Mononuclear cell (primary cell): Measurements from ENCODE around the gene SERPINE1. TPM values are rescaled to one million over a fixed set of nuclear protein-coding genes. Genes with fewer than 3 reads are reported as not detected.

ENCODE experiments used
- H3K27me3 ChIP-seq: 2 replicates; pipeline ENCODE4 v1.6.0; 2011; ENCODE audit warnings: low read length, control low read depth; ENCODE audit not compliant: insufficient read depth
- H3K4me1 ChIP-seq: 2 replicates; pipeline ENCODE4 v1.5.1; 2011; ENCODE audit warnings: mild to moderate bottlenecking, low read length, control low read depth; ENCODE audit not compliant: insufficient read depth
- H3K4me3 ChIP-seq: 2 replicates; pipeline ENCODE4 v1.5.1; 2011; ENCODE audit warnings: mild to moderate bottlenecking, low read length, moderate library complexity
- H3K9me3 ChIP-seq: 2 replicates; pipeline ENCODE4 v1.5.1; 2011; ENCODE audit warnings: low read depth, mild to moderate bottlenecking, control low read depth, low read length
- total RNA-seq: library from RNA; depleted of rRNA; stranded (reverse); fragments of >200 nt; gene quantifications from one replicate; pipeline ENCODE4 v1.2.3, GENCODE V29; 2012

SERPINE1 gene
- total RNA-seq, 1 donor, result 2.3 TPM

DNA sequence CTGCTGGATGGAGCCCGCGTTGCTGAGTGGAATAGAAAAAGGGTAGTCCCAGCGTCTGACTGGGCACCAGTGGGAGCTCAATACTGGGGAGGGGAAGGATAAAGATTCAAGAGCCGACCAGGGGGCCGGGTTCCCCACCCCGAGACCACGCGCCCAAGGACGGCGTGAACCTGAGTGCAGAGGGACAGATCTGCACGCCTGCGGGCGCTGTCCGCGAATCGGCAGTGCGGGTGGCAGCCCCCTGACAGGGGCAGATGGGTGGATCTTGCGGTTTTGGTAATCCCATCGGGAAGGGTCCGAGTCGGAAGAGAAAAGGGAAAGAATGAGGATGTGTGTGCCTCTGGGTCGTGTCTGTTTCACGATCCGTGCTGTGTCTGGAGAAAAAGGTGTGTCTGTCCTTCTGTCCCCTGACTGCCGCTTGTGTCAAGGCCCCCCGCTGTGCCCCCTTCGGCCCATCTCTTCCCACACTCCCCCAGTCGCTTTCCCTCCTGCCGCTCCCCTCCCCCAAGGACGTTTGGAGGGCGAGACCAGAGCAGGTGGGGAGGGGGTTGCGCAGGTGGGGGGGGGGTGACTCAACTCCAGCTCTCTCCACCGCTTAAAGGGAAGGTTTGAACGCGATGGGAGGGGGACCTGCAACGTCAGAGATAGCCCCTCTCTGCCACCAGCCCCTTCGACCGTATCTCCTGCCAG, 39.2 kb downstream of the SERPINE1 start:
- Histone ChIP-seq H3K4me1 (peaks cover 56% of the 10 kb centered on the region), H3K4me3 (no peak overlapping the region), H3K27me3 (peaks cover 74% of the 10 kb centered on the region), H3K9me3 (no peaks in the 10 kb centered on the region)

GRCh38 chr7:101166648-101166908, 39.7 kb downstream of the SERPINE1 start:
- no peak overlapping the region for H3K4me3 ChIP-seq

DNA sequence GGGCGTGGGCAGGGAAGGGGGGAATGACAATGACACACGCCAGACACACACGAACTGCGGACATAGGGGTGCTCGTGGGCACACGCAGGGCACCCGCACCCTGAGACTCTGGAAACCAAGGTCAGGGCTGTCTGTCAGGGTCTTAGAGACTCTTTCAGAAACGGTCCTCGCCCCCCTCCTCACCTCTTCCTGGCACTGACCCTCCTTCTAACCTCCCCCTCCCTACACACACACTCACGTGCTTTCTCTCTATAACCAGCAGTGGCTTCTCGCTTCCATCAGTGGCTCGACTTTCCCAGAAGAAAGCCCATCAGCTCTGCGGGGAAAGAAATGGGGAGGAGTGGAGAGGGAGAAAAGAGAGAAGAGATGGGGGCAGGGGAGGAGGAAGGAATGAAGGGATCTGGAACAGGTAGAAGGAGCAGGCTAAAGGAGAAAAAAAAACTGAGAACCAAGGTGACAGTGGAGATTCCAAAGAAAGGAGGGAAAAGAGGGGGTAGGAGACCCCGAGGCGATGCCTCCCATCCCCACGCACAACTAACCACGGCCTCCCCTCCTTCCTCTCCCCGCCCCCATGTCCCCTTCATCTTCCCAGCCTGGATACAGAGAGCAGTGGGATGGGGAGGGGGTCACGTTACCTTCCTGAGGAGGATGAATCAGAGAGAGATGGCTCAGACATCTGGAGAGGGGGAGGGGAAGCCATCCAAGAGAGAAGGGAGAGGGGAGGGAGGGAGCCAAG, 40.2 kb downstream of the SERPINE1 start:
- Histone ChIP-seq H3K27me3 (peaks cover 82% of the 10 kb centered on the region), H3K4me1 (peaks cover 66% of the 10 kb centered on the region), H3K4me3 (no peak overlapping the region), H3K9me3 (no peaks in the 10 kb centered on the region)

More at GRCh38 chr7:101166648-101166908, 39.7 kb downstream of the SERPINE1 start:
- Histone ChIP-seq H3K9me3 (no peaks in the 10 kb centered on the region), H3K27me3 (peaks cover 79% of the 10 kb centered on the region), H3K4me1 (peaks cover 61% of the 10 kb centered on the region)

- Histone ChIP-seq H3K4me1 (peaks cover 66% of the 10 kb centered on the region), H3K9me3 (no peaks in the 10 kb centered on the region), H3K4me3 (no peak overlapping the region), H3K27me3 (peaks cover 84% of the 10 kb centered on the region)
Observed at GRCh38 chr7:101167645-101168411, 40.9 kb downstream of the SERPINE1 start.

DNA sequence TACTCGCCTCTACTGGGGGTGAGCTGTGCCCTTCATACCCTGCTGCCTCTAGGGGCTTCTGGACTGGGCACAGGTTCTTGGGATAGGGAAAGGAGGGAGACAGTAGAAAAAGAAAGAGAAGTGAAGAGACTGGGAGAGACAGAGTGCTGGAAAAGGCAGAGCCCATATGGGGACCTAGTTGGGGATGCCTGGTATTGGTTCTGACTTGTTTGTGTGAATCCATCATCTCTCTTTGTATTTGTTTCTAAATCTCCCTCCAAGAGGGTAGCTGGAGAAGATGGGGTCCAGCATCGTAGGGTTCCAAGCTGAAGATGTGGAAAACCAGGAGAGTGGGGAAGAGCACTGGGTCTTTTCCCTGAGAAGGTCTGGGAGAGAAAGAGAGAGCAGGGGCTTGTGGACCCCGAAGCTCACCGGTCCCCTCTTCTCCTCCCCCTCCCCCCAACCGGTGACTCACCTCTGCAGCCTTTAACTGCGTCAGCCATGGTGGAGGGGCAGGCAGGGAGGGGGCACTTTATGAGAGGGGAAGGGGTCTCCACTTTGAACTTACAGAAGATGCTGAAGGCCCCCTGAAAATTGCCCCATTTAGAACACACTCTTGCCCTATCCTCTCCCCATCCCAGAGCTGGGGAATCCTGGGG, 41.6 kb downstream of the SERPINE1 start:
- Histone ChIP-seq H3K4me3 (no peak overlapping the region), H3K9me3 (no peaks in the 10 kb centered on the region), H3K27me3 (peaks cover 91% of the 10 kb centered on the region), H3K4me1 (peaks cover 70% of the 10 kb centered on the region)

DNA sequence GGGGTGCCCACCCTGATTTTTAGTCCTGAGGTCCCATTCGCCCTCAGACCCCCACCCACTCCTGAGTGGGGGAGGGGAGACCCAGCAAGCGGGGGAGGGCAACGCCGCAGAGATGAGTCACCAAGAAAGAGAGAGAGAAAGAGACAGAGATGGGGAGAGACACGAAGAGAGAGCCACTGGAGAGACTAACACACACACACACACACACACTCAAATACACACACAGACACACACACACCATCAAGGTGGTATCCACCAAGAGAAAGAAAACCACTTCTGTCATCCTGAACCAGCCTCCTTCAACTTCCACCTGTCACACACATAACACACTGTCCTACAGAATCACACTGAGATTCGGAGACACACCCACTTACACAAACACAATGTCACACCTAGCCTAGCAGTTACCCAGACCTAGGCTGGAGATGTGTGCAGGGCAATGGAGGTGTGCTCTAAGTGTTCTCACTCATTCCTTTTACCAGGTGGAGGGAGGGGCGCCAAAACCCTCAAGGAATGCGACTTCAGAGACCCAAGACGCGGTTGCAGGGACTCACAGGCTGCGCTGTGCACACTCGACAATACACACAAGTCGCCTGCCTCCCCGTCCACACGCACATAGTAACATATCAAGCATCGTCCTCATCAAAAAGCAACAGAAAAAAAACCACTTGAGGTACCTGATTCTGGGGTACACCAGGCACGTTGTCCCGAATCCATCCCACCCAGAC, 42.4 kb downstream of the SERPINE1 start:
- no peaks in the 10 kb centered on the region for H3K9me3 ChIP-seq

GRCh38 chr7:101169838-101170551, 43.1 kb downstream of the SERPINE1 start:
- no peak overlapping the region for H3K4me3 ChIP-seq
- H3K4me1 ChIP-seq, result peaks cover 65% of the 10 kb centered on the region
- H3K9me3 ChIP-seq, result no peaks in the 10 kb centered on the region
- peaks cover 92% of the 10 kb centered on the region for H3K27me3 ChIP-seq

More for the DNA sequence above, 42.4 kb downstream of the SERPINE1 start:
- no peak overlapping the region for H3K4me3 ChIP-seq
- peaks cover 70% of the 10 kb centered on the region for H3K4me1 ChIP-seq
- peaks cover 92% of the 10 kb centered on the region for H3K27me3 ChIP-seq

DNA sequence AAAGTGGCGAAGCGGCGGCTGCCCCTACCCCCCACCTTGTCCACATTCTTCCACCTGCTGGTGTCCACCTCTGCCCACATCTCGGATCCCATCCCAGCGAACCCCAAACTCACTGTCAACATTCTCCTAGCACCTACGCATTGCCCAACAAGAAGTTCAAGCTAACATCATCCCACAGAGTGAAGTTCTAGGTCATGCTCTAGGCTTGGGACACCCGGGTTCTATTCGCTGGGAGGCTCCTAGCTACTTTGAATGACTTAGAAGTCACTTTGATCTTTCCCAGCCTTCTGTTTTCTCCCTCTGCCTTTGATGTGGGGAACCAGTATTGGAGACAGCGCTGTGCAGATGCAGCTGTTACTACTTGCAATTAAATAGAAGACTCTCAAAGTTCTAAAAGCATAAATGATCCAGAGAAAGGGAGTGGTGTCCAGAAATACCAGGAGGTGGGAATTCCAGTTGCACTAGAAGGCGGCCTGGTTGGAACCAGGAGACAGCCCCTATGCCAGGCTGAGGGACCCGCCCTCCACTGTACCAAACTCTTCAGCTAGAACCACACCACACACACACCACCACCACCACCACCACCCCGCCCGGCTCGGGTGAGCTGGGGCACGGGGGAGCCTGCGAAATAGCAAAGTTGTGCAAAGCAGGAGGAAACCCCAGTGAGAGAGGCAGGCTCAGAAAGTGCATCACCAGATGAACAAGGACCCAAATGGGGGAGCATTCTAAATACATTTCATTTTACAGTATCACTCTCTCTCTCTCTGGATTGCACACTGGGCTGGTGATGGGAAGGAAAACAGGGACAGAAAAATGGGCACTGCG, 43.9 kb downstream of the SERPINE1 start:
- Histone ChIP-seq H3K27me3 (peaks cover 95% of the 10 kb centered on the region), H3K9me3 (no peaks in the 10 kb centered on the region), H3K4me1 (peaks cover 57% of the 10 kb centered on the region), H3K4me3 (no peak overlapping the region)

DNA sequence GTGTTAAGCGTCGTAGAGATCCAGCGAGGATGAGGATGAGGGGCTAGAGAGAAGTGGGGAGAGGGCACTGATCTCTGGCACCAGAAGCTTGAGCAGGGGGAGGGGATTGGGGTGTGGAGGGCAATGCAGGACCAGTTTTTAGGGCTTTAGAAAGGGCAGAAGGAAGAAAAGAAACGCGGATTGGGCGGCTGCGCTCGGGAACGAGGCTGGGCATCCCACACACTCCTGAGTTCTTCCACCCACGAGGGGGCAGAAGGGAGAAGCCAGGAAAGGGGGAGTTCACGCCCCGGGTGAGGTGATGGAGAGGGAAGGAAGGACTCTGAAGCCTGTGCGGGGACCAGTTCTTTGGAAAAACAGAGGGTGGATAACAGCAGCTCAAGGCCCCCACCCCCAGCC, 44.5 kb downstream of the SERPINE1 start:
- no peak overlapping the region for H3K4me3 ChIP-seq
- no peaks in the 10 kb centered on the region for H3K9me3 ChIP-seq
- H3K4me1 ChIP-seq, result peaks cover 53% of the 10 kb centered on the region
- H3K27me3 ChIP-seq, result peaks cover 96% of the 10 kb centered on the region

GRCh38 chr7:101172005-101172853, 45.3 kb downstream of the SERPINE1 start:
- H3K4me3 ChIP-seq, result no peak overlapping the region
- H3K9me3 ChIP-seq, result no peaks in the 10 kb centered on the region
- H3K4me1 ChIP-seq, result peaks cover 53% of the 10 kb centered on the region
- H3K27me3 ChIP-seq, result peaks cover 98% of the 10 kb centered on the region

DNA sequence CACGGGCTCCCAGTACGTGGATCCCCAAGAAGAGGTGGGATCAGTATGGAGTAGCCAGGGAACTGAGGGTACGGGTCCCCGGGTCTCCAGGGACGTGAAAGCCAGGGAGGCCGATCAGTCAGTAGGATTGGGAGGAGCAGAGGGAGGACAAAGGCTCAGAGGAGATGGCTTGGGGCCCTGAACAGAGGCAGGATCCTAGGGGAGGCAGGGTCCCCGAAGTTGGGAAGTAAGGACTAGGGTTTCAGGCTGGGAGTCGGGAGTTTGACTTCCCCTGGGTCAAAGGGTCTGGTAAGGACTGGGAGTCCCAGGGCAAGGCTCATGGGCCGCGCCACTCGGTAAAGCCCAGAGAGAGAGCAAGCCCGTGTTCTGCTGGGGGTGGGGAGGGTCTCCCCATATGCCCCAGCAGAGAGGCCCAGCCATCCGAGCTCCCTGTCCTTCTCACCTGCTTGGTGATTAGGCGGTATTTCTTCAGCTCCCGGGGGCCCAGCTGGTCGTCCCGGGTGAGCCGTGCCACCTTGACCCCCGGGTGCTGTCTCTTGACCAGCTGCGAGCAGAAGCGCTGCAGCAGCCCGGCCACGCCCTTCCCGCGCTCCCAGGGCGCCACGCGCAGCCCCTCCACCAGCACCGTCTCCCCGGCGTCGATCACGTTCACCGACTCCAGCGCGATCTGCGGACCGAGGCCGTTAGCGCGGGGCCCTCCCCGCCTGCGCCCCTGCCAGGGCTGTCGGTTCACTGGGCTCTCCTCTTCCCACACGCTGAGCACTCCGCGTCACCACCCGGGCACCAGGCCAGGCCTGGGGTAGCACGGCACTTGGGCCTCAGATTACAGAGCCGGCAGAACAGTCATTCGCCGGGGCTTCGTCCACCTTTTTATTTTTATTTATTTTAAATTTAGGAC, 46.2 kb downstream of the SERPINE1 start:
- peaks cover 98% of the 10 kb centered on the region for H3K27me3 ChIP-seq
- no peak overlapping the region for H3K4me3 ChIP-seq
- H3K4me1 ChIP-seq, result peaks cover 53% of the 10 kb centered on the region

GRCh38 chr7:101173752-101174244, 46.9 kb downstream of the SERPINE1 start:
- H3K27me3 ChIP-seq, result peaks cover 98% of the 10 kb centered on the region
- H3K9me3 ChIP-seq, result no peaks in the 10 kb centered on the region
- peaks cover 53% of the 10 kb centered on the region for H3K4me1 ChIP-seq
- H3K4me3 ChIP-seq, result no peak overlapping the region

More for the DNA sequence above, 46.2 kb downstream of the SERPINE1 start:
- no peaks in the 10 kb centered on the region for H3K9me3 ChIP-seq
